NCI-H1417 (cell line): ENCODE data around the gene PCED1B.

Experiments used
- DNase-seq, 3 experiments: peaks; one replicate each; lab custom pipeline; 2025; lab: John Stamatoyannopoulos, UW

The PCED1B gene

GRCh38 chr12:47067771-47068431 is 11.5 kb upstream of the PCED1B start:
- peak in 2 of 3 experiments; percentile 59 to 90 for DNase-seq

GRCh38 chr12:47068539-47068938 is 10.9 kb upstream of the PCED1B start:
- peak in 1 of 3 experiments; percentile 49 for DNase-seq

- no peak for DNase-seq
These were observed 9.1 kb upstream of the PCED1B start for GRCh38 chr12:47070310-47070709.

- no peak for DNase-seq
These were observed 8.1 kb upstream of the PCED1B start for GRCh38 chr12:47071241-47071852.

DNA sequence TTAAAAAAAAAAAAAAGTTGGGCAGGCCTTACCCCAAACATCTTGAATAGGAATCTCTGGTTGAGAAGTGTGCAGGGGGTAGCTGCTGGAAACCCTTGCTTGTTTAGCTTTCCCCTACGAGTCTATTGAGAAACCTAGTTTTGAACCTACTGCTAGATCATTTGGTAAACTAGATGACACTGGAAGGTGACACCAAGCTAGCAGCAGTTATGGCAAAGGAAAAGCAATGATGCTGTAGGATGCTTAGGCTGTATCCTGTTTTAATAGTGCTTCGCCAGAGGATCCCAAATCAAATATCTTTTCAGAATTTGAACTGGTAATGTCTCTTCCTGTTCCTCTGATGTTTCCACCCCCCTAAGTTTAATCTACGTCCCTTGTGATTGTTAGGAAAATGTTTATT is 5.5 kb upstream of the PCED1B start:
- no peak for DNase-seq

DNA sequence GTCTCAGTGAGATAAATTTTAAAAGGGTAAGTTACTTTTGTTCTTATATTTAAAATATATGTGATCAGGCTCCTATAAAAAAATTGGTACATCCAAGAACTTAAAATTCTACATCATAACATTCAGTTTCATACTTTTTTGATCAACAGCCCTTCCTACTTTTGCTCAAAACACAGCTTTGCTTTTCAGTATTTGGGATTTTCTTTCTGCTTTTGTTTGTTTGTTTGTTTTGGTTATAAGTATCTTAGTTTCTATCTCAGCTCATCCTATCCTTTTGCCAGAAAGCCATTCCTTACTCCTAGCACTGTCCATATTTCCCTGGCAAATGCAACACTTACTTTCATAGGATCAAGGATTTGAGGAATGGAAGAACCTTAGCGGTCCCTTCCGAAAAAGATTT is 4.7 kb upstream of the PCED1B start:
- no peak for DNase-seq

DNA sequence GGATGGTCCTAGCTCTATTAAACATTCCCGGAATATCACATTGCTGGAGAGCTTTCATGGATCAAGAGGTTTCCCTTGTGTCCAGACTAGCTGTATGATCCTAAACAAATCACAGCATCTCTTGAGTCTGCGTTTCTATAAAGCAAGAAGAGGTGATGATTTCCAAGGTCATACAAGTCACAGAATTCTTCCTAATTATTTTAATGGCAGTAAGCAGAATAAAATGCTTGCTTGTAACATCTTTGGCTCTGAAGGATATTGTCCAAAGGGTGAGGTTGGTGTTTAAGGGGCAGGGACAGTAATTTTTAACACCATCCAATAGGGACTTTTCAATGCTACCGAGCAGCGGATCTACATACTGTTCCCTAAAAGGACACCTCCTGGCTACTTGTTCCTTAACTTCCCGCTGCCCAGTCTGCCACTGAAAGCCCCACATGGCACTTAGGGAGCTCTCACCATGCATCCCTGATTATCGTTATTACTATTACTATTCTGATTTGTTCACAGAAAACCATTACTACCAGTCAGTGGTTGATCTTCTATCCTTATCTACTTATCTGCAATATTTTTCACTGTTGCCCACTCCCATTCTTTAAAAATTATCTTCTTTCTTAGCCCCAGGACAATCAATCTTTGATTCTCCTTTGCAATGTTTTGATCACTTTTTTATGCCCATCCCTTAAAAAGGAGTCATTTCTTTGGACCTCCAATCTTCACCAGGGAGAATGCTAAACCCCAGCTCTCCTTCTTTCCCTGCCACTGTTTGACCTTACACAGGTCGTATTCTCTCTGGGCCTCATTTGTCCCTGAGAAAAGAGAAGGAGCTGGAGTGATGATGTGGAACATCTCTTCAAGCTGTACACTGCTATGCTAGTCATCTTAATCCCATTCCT is 4.0 kb upstream of the PCED1B start:
- no peak for DNase-seq

DNA sequence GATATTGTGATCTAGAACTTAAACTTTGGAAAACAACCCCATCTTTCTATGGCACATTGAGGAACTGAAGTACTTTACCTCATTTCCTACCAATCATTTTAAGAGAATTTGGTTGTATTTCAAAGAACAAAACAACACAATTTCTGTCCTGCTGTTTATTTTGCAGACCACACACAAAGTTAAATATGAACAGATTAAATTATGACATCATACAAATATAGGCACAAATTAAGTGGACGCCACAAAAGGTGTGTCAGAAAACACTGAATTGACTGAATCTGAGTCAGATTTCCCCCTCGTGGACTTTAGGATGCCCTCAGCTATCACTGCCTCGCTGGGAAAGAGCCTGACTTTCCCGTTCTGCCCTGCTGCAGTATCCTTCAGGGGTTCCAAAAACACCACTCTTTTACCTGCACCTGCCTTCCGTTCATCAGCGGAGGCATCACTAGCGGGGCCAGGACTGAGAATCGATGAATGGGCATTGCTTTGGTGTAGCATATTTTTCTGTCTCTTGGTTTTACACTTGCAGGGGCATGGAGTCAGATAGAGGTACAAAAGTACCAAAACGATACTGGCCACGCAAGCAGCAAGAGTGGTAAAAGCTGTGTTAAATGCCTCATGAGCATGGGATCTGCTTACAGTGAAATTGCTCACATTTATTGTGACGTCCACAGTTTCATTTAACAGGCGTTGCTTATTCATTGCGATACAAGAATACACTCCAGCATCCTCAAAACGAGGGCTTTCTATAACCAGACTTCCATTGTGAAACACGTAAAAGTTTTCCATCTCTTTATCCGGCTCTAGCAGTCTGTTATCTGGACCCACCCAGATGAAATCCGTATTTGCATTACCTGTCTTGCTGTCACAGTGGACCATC is 2.0 kb upstream of the PCED1B start:
- no peak for DNase-seq

DNA sequence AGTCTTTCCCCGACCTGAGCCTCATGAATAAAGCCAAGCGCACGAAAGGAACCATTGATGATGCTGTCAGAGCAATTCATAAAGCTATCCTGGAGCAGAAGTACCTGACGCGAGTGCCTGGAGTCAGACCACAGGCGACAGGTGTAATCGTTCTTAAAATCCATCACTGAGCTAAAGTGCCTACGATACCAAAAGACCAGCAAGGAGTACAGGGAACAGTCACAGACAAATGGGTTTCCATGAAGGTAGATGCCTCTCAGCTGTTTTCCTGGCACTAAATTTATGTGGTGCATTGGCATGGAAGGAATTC is 1.4 kb upstream of the PCED1B start:
- DNase-seq: no peak

DNA sequence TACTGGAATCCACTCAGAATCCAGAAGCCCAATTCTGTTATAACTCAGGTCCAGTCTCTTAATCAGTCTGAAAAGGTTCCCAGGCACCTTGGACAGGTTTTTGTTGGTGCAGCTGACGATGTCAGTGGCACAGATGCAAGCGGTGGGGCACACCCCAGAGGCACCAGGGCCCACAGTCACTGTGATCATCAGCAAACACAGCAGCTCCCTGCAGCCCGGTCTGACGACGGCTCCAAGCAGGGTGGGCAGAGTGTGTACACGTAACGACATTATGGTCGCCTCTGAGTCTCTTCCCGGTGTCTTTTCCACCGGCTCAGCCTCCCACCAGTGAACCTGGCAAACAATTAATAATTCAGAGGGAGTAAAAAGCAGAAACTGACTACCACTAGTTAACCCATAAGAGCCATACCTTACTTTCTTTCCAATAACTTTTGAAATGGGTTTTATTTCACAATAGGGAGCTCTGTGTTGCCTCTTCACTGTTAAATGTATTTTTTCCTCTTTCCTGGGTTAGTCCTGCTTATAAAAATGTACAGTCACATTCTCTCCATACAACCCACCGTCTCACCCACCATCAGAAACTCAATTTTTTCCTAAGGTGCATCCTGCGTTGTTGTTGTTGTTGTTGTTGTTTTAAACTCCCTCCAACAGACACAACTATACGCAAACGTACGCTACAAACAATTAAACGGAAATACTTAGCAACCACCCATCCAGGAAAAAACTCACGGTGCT is 521 bp upstream of the PCED1B start:
- peak in 2 of 3 experiments; percentile 51 to 71 for DNase-seq

DNA sequence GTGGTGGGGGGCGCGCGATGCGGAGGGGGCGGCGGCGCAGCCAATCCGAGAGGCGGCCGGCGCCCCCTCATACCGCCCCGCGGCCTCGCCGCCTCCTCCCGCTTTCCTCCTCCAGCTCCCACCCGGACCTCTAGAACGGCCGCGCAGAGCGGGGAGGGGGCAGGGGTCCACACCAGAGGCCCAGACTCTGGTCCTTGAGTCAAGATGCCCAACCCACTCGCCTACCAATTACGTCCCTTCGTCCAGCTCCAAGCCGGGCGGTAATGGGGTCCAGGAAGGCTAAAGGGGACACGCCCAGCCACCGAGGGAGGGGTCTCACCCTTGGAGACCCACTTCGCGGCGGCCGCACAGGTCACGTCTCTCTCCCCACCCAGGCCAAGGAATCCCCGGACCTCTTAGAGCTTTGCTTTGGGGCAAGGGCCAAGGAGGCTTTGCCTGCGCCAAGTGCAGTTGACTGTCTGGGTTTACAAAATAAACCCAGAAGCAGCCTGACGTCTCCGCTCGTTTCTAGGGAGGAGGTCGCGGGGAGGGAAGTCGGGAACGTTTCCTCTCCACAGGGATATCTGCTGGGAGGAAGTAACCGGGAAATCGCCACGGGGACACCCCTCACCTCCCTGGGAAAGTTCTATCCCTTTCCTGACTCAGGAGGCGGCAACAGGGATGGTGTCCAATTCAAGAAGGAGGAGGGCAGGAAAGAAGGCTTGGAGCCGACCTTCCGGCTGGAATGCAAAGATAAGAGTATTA is 732 bp downstream of the PCED1B start:
- DNase-seq: no peak

DNA sequence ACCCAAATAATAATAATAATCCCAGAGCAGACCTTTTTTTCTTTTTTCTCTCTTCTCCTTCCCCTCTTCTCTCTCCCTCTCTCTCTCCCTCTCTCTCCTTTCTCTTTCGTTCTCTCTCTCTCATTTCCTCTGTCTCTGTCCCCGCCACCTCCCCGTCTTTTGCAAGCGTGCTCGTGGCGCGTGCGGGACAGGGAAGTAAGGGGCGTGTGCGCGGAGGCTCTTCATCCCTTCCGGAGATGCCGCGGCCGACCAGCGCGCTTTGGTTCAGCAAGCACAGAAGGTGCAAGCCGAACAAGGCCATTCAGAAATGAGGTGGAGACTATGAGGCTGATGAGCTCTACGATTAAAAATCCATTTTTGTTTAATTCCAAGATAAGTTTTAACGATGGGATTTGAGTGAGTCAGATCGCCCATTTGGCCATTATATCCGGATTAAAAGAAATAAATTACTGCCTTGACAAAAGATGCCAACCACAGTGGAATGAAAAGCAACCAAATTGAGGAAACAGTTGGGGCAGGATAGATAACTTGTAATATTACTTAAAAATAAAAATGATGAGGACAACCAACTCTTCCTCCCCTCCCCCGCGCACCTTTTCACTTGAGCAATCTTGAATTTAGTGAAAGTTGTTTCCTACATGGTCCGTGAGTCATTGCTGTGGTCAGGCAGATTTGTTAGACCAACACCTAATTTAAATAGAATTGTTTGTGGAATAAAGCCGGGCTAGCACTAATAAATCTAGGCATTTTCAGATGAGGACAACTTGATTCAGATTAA is 1.5 kb downstream of the PCED1B start:
- no peak for DNase-seq

DNA sequence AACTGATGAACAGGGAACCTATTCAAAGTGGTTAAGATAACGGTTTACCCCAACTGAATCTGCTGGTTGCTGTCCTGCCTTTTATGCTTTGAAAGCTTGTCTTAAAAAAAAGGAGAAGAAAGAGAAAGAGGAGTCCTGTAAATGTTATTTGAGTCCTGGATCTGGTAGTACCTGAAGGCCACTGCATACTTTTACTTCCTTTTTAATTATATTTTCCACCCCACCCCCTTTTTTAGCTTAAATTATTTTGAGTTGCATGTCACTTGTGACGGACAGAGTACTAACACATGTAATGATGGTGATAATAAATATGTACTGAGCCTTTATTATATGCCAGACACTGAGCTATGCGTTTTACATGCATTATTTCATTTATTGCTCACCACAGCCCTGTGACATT is 2.9 kb downstream of the PCED1B start:
- no peak for DNase-seq

- DNase-seq: peak in 2 of 3 experiments; percentile 25 to 66
These were observed 3.6 kb downstream of the PCED1B start for GRCh38 chr12:47082796-47083621.

GRCh38 chr12:47084172-47084571 is 4.8 kb downstream of the PCED1B start:
- no peak for DNase-seq

DNA sequence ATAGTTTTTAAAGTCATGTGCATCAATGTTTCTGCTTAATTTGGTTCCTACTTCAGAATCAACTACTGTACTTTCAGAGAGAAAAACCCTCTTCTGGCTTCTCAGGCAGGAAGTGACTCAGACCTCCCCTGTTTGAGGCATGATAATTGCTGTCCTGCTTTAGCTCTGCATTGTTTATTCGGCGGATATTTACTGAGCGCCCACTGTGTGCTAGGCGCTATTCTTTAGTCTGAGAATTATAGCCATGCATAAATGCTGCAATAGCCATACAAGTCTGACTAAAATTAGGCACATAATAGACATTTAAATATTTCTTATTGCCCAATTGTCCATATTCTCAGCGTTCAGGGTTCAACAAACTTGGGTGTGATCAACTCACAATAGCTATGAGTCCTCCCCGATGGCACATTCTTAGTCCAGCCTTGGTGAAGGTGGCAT is 6.4 kb downstream of the PCED1B start:
- peak in 2 of 3 experiments; percentile 68 to 86 for DNase-seq

DNA sequence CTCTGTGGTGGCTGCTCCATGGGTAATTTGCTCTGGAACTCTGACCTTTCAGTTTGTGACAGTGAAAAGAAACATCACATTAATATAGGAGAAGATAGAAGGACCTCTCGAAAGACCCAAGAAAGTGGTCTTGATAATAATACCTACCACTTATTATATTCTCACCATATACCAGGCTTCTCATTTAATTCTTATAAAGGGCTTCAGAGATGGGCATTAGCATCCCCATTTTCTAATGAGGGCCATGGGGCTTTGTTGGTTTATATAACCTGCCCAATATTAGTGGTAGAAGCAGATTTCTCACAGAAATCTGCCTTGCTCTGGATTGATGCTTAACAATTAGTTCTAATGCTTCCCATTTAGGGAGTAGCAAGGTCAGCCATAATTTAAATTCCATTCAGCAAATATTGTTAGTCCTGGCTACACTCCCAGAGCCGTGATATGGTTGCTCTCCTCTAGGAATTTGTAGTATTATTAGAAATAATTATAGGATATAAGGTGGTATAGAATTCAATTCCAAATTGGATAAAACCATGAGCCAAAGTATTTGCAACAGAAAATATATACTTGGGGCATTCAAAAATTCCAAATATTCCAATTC is 7.8 kb downstream of the PCED1B start:
- peak in 2 of 3 experiments; percentile 57 to 87 for DNase-seq
